ENCODE results near the gene PTPRT. TPM values are rescaled to one million over a fixed set of nuclear protein-coding genes. Genes with fewer than 3 reads are reported as not detected.

PTPRT gene
- total RNA-seq, 1 experiment from 2014 or later = not detected

DNA sequence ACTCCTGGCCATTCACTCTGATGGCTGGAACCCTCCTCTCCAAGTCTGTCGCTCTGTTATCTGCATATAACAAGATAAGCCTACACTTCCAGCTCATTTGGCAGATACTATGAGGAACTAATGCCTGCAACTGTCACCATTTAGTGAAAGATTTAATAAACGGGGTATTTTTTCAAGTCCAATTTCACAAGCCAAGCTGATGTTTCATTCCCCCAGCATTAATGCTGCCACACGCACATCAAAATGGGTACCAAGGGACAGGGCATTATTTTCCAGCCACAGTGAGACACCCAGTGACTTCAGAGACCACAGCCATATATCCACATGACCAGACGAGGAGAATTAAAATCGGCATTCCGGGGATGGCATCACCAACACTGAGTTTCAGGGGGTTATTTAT lies 175.5 kb downstream of the PTPRT start:
- intact Hi-C loops (cut with micrococcal nuclease; ENCODE audit: unreplicated experiment) = no loop called here

DNA sequence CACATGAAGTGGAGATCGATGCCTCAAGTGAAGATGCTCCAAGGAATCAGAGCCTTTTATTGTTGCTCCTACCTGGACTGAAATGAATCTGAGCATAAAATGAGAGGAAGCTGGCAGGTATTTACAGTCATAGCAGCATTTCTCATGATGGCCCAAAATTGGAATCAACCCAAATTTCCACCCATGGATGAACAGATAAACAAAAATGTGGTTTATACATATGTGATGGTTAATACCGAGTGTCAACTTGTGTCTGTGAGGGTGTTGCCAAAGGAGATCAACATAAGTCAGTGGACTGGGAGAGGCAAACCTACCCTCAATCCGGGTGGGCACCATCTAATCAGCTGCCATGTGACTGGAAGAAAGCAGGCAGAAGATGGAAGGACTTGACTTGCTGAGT lies 178.2 kb downstream of the PTPRT start:
- H3K27ac ChIP-seq (ENCODE audit: low read depth, low read length, poor library complexity, severe bottlenecking) = no peak overlapping the region
- DNase-seq (ENCODE audit: low spot score) = no peak
- no TSS peak for BruUV-seq (replicated peaks)
- POLR2A ChIA-PET (ENCODE audit: low non-redundant PET) = no interaction called here
- TF ChIP-seq EZH2 (IDR thresholded peaks at IDR 0.05; ENCODE audit: borderline replicate concordance, low read depth, low read length, poor library complexity, severe bottlenecking) = no peak
- TF ChIP-seq, protein P1, sequence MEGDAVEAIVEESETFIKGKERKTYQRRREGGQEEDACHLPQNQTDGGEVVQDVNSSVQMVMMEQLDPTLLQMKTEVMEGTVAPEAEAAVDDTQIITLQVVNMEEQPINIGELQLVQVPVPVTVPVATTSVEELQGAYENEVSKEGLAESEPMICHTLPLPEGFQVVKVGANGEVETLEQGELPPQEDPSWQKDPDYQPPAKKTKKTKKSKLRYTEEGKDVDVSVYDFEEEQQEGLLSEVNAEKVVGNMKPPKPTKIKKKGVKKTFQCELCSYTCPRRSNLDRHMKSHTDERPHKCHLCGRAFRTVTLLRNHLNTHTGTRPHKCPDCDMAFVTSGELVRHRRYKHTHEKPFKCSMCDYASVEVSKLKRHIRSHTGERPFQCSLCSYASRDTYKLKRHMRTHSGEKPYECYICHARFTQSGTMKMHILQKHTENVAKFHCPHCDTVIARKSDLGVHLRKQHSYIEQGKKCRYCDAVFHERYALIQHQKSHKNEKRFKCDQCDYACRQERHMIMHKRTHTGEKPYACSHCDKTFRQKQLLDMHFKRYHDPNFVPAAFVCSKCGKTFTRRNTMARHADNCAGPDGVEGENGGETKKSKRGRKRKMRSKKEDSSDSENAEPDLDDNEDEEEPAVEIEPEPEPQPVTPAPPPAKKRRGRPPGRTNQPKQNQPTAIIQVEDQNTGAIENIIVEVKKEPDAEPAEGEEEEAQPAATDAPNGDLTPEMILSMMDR (conservative IDR thresholded peaks at IDR 0.05; ENCODE audit: low read depth, low read length) = no peak
- H3K36me3 ChIP-seq (ENCODE audit: insufficient read depth, low read length, poor library complexity, severe bottlenecking) = no peaks in the 10 kb centered on the region
- H3K27me3 ChIP-seq (replicated peaks; ENCODE audit: insufficient read depth, low read depth, low read length, poor library complexity) = peaks cover 22% of the 10 kb centered on the region
- intact Hi-C loops (cut with micrococcal nuclease; ENCODE audit: unreplicated experiment) = no loop called here
- CTCF ChIA-PET = no interaction called here
- H3K9me3 ChIP-seq (ENCODE audit: low read depth, low read length, poor library complexity, severe bottlenecking) = no peaks in the 10 kb centered on the region
- H3K4me1 ChIP-seq (ENCODE audit: insufficient read depth, low read length, poor library complexity, severe bottlenecking) = no peaks in the 10 kb centered on the region
- no peak overlapping the region for H3K4me3 ChIP-seq (ENCODE audit: low read depth, low read length, poor library complexity, severe bottlenecking)

More for the DNA sequence above, 175.5 kb downstream of the PTPRT start:
- Histone ChIP-seq H3K27ac (ENCODE audit: low read depth, low read length, poor library complexity, severe bottlenecking) (no peak overlapping the region), H3K4me3 (ENCODE audit: low read depth, low read length, poor library complexity, severe bottlenecking) (no peak overlapping the region), H3K9me3 (ENCODE audit: low read depth, low read length, poor library complexity, severe bottlenecking) (no peaks in the 10 kb centered on the region), H3K27me3 (replicated peaks; ENCODE audit: insufficient read depth, low read depth, low read length, poor library complexity) (peaks cover 40% of the 10 kb centered on the region), H3K4me1 (ENCODE audit: insufficient read depth, low read length, poor library complexity, severe bottlenecking) (no peaks in the 10 kb centered on the region), H3K36me3 (ENCODE audit: insufficient read depth, low read length, poor library complexity, severe bottlenecking) (no peaks in the 10 kb centered on the region)
- no peak for TF ChIP-seq EZH2 (IDR thresholded peaks at IDR 0.05; ENCODE audit: borderline replicate concordance, low read depth, low read length, poor library complexity, severe bottlenecking)
- TF ChIP-seq, protein P1 (conservative IDR thresholded peaks at IDR 0.05; ENCODE audit: low read depth, low read length) = no peak
- DNase-seq (ENCODE audit: low spot score) = no peak
- no TSS peak for BruUV-seq (replicated peaks)
- ChIA-PET POLR2A (ENCODE audit: low non-redundant PET) (no interaction called here), CTCF (no interaction called here)

DNA sequence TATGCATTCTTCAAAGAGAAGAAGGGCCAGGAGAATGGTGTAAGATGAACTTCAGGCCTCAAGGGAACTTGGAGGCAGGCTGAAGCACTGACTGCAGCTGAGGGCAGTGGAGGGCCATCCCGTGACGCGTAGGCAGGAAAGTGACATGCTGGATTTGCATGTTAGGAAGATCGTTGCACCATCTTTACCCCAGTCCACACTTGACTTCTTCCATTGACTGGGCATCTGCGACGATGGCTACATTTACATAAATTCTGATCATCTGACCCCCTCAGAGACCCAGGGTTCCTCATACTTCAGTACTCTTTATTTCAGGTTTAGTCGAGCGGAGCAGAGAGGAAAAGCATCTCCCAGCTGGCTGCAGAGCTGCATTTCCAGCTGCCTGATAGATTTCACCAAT lies 180.2 kb downstream of the PTPRT start:
- ChIA-PET POLR2A (ENCODE audit: low non-redundant PET) (no interaction called here), CTCF (interaction anchor here (0.6 kb wide), 1 partner anchor 68 kb away, joined by 3 read pairs; no protein-coding TSS in a partner anchor)
- TF ChIP-seq, protein P1 (conservative IDR thresholded peaks at IDR 0.05; ENCODE audit: low read depth, low read length) = no peak
- TF ChIP-seq EZH2 (IDR thresholded peaks at IDR 0.05; ENCODE audit: borderline replicate concordance, low read depth, low read length, poor library complexity, severe bottlenecking) = no peak
- Histone ChIP-seq H3K4me3 (ENCODE audit: low read depth, low read length, poor library complexity, severe bottlenecking) (no peak overlapping the region), H3K36me3 (ENCODE audit: insufficient read depth, low read length, poor library complexity, severe bottlenecking) (no peaks in the 10 kb centered on the region), H3K9me3 (ENCODE audit: low read depth, low read length, poor library complexity, severe bottlenecking) (no peaks in the 10 kb centered on the region), H3K4me1 (ENCODE audit: insufficient read depth, low read length, poor library complexity, severe bottlenecking) (no peaks in the 10 kb centered on the region), H3K27ac (ENCODE audit: low read depth, low read length, poor library complexity, severe bottlenecking) (no peak overlapping the region), H3K27me3 (replicated peaks; ENCODE audit: insufficient read depth, low read depth, low read length, poor library complexity) (peaks cover 16% of the 10 kb centered on the region)
- intact Hi-C loops (cut with micrococcal nuclease; ENCODE audit: unreplicated experiment) = no loop called here
- no TSS peak for BruUV-seq (replicated peaks)
- DNase-seq (ENCODE audit: low spot score) = no peak
